ENCODE data around the gene TMA7B.

GRCh38 chr22:39941601-39942000, 18.6 kb upstream of the TMA7B start:
- TF ChIP-seq POLR2A (IDR thresholded peaks at IDR 0.05) (no peak), CTCF (IDR thresholded peaks at IDR 0.05) (no peak)
